Measurements from ENCODE around the gene MMRN2.

DNA sequence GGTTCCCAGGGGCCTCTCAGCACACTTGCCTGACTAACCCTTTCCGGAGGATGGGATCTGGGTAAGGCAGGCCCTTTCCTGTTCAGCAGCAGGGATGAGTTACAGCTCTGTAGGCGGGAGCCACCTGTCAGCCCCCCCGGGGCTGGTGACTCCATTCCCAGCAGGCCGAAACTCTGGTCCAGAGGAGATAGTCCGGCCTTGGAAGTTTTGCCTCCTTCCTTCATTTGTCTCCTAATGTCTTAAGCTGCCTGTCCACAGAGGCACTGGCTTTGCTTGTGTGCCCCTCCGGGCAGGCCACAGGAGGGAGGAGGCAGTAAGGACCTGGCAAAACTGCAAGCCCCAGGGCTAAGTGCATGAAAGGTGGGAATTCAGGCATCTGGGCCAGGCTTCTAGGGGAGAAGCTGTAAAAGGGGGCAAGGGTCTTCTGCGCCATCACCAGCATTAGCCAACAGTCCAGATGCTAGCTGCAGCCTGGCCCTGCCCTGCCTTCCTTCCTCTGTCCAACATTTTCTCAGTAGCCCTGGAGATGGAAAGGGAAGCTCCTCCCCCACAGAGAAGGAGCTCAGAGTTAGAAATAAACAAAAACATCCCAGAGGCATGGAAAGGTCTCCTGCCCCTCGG is 12.1 kb upstream of the MMRN2 start:
- TF ChIP-seq NPAS2 (CRISPR knock-in tag; IDR thresholded peaks at IDR 0.05; ENCODE audit: borderline replicate concordance), result no peak
- TF ChIP-seq CTCF (IDR thresholded peaks at IDR 0.05), result no peak
- TF ChIP-seq, protein P1, sequence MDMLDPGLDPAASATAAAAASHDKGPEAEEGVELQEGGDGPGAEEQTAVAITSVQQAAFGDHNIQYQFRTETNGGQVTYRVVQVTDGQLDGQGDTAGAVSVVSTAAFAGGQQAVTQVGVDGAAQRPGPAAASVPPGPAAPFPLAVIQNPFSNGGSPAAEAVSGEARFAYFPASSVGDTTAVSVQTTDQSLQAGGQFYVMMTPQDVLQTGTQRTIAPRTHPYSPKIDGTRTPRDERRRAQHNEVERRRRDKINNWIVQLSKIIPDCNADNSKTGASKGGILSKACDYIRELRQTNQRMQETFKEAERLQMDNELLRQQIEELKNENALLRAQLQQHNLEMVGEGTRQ (IDR thresholded peaks at IDR 0.05), result no peak
- no peak for TF ChIP-seq CBX8 (IDR thresholded peaks at IDR 0.05)
- TF ChIP-seq KDM1A (IDR thresholded peaks at IDR 0.05; ENCODE audit: low read depth), result no peak
- no peak for TF ChIP-seq RNF2 (IDR thresholded peaks at IDR 0.05; ENCODE audit: borderline replicate concordance, low read depth)
- no peak for TF ChIP-seq MAZ (IDR thresholded peaks at IDR 0.05; ENCODE audit: borderline replicate concordance, low read depth, low read length)
- TF ChIP-seq SREBF2 (IDR thresholded peaks at IDR 0.05), result no peak
- TF ChIP-seq REST (IDR thresholded peaks at IDR 0.05), result no peak
- TF ChIP-seq, protein P2, sequence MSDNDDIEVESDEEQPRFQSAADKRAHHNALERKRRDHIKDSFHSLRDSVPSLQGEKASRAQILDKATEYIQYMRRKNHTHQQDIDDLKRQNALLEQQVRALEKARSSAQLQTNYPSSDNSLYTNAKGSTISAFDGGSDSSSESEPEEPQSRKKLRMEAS (IDR thresholded peaks at IDR 0.05), result no peak
- no peak for TF ChIP-seq SMC3 (IDR thresholded peaks at IDR 0.05)
- no peak for TF ChIP-seq PBX3 (IDR thresholded peaks at IDR 0.05)
- TF ChIP-seq ZC3H11A (IDR thresholded peaks at IDR 0.05), result no peak
